K562 (cell line): Measurements from ENCODE around the gene POLR3K. TPM values are rescaled to one million over a fixed set of nuclear protein-coding genes. Genes with fewer than 3 reads are reported as not detected.

Source experiments
- BDP1 ChIP-seq: IDR thresholded peaks from 3 replicates; pipeline ENCODE4 v1.6.1; 2011; ENCODE audit not compliant: insufficient read length, insufficient read depth
- BMI1 ChIP-seq: fragments of 150-350 bp; IDR thresholded peaks from 2 replicates; pipeline ENCODE4 v1.6.1; 2014; ENCODE audit warnings: low read length
- CBFA2T3 ChIP-seq: fragments of 450-650 bp; IDR thresholded peaks from 2 replicates; pipeline ENCODE4 v1.6.1; 2017
- CBX2 ChIP-seq: fragments of 200-600 bp; sonication (generic); IDR thresholded peaks from one replicate; pipeline ENCODE4 v1.6.1; 2012; ENCODE audit warnings: mild to moderate bottlenecking, low read length, inconsistent platforms; ENCODE audit not compliant: insufficient read depth, poor library complexity, severe bottlenecking
- DMBX1 ChIP-seq: fragments of 250-450 bp; sonication (Bioruptor Pico); IDR thresholded peaks from 2 replicates; pipeline ENCODE4 v1.8.0; 2022; ENCODE audit warnings: inconsistent platforms, mild to moderate bottlenecking, moderate library complexity, borderline replicate concordance
- ETS2 ChIP-seq: IDR thresholded peaks from 2 replicates; pipeline ENCODE4 v1.6.1; 2016; ENCODE audit warnings: borderline replicate concordance, missing genetic modification characterization, mild to moderate bottlenecking, moderate library complexity, missing compliant biosample characterization; ENCODE audit not compliant: poor library complexity, severe bottlenecking
- GABPB2 ChIP-seq: fragments of 250-450 bp; sonication (Bioruptor Pico); conservative IDR thresholded peaks from 2 replicates; pipeline ENCODE4 v1.5.1; 2021; ENCODE audit warnings: mild to moderate bottlenecking
- HCFC1 ChIP-seq: IDR thresholded peaks from 2 replicates; pipeline ENCODE4 v1.6.1; 2012; ENCODE audit warnings: low read depth, low read length, improper control_type of control experiment
- HOXB6 ChIP-seq: fragments of 250-450 bp; sonication (Bioruptor Pico); IDR thresholded peaks from 2 replicates; pipeline ENCODE4 v1.5.1; 2022; ENCODE audit warnings: mild to moderate bottlenecking, borderline replicate concordance
- KLF6 ChIP-seq: fragments of 250-450 bp; sonication (Bioruptor Pico); IDR thresholded peaks from 2 replicates; pipeline ENCODE4 v1.4.0; 2020; ENCODE audit warnings: mild to moderate bottlenecking, moderate library complexity, borderline replicate concordance
- RBM22 ChIP-seq: fragments of 200-400 bp; formaldehyde crosslinking; IDR thresholded peaks from 2 replicates; pipeline ENCODE4 v1.6.1; 2018; ENCODE audit warnings: low read length, low read depth; ENCODE audit not compliant: poor library complexity, severe bottlenecking
- RFX7 ChIP-seq: fragments of 250-450 bp; sonication (Bioruptor Pico); IDR thresholded peaks from 2 replicates; pipeline ENCODE4 v1.5.1; 2021; ENCODE audit warnings: mild to moderate bottlenecking
- SMAD2 ChIP-seq: fragments of 150-350 bp; IDR thresholded peaks from 2 replicates; pipeline ENCODE4 v1.6.1; 2014; ENCODE audit warnings: low read depth, mild to moderate bottlenecking, low read length
- SREBF2 ChIP-seq: sonication (generic); formaldehyde crosslinking; IDR thresholded peaks from 2 replicates; pipeline ENCODE4 v1.4.0; 2020; ENCODE audit warnings: mild to moderate bottlenecking, missing genetic modification reagents
- ZFP1 ChIP-seq: fragments of 450-650 bp; formaldehyde crosslinking; IDR thresholded peaks from 2 replicates; pipeline ENCODE4 v1.4.0; 2020; ENCODE audit warnings: mild to moderate bottlenecking, mixed read lengths
- ZNF408 ChIP-seq: fragments of 250-450 bp; sonication (Bioruptor Pico); IDR thresholded peaks from 2 replicates; pipeline ENCODE4 v1.4.0; 2020; ENCODE audit warnings: low read depth, mild to moderate bottlenecking, moderate library complexity
- ZNF551 ChIP-seq: fragments of 250-450 bp; sonication (Bioruptor Pico); IDR thresholded peaks from 2 replicates; pipeline ENCODE4 v1.5.0; 2021; ENCODE audit warnings: mild to moderate bottlenecking, moderate library complexity
- polyA plus RNA-seq, 8 experiments: library from polyadenylated mRNA; depleted of rRNA in 4 of 8; stranded (reverse) in 5 of 8; unstranded in 3 of 8; fragments of >200 nt; fragmentation: Nextera tagmentation in 2 of 8; fragmentation: Illumina TruSeq in 1 of 8; extraction: Ambion mirVana in 2 of 8; extraction: Trizol in 1 of 8; gene quantifications; 2 replicates each; pipeline versions ENCODE4 v1.2.1 to v1.2.3, GENCODE V29; 2011 to 2014; ENCODE audit warnings: inconsistent platforms in 1 of 8, missing spikeins in 1 of 8
- total RNA-seq, 7 experiments: library from RNA; depleted of rRNA in 6 of 7; stranded (reverse); fragments of >200 nt in 6 of 7; fragmentation: Illumina TruSeq in 2 of 7; extraction: Trizol in 2 of 7; gene quantifications; 2 replicates each; pipeline versions ENCODE4 v1.2.1 to v1.2.3, GENCODE V29; 2011 to 2021; ENCODE audit warnings: low replicate concordance in 1 of 7
- TF ChIP-seq, protein P1 (sequence below): fragments of 250-450 bp; sonication (Bioruptor Pico); IDR thresholded peaks from 2 replicates; pipeline ENCODE4 v1.8.0; 2022; ENCODE audit warnings: inconsistent platforms
- TF ChIP-seq, protein P2 (sequence below): IDR thresholded peaks from 2 replicates; pipeline ENCODE4 v1.6.1; 2011; ENCODE audit not compliant: insufficient read length; ENCODE audit errors: extremely low read depth
- TF ChIP-seq, protein P3 (sequence below), 2 experiments: IDR thresholded peaks; 2 replicates each; pipeline ENCODE4 v1.6.1; 2012; ENCODE audit warnings: improper control_type of control experiment in 2 of 2, low read depth in 2 of 2, low read length in 2 of 2, borderline replicate concordance in 1 of 2
- TF ChIP-seq, protein P4 (sequence below): fragments of 450-650 bp; IDR thresholded peaks from one replicate; pipeline ENCODE4 v1.6.1; 2018; ENCODE audit warnings: mild to moderate bottlenecking, moderate library complexity; ENCODE audit not compliant: partially characterized antibody

Gene POLR3K
- total and polyA plus RNA-seq, 9 of the 15 experiments (the other 6 are each of a cell fraction or from before 2014, with no cell fraction given), result 42.1 to 315 (median 86.7) TPM

DNA sequence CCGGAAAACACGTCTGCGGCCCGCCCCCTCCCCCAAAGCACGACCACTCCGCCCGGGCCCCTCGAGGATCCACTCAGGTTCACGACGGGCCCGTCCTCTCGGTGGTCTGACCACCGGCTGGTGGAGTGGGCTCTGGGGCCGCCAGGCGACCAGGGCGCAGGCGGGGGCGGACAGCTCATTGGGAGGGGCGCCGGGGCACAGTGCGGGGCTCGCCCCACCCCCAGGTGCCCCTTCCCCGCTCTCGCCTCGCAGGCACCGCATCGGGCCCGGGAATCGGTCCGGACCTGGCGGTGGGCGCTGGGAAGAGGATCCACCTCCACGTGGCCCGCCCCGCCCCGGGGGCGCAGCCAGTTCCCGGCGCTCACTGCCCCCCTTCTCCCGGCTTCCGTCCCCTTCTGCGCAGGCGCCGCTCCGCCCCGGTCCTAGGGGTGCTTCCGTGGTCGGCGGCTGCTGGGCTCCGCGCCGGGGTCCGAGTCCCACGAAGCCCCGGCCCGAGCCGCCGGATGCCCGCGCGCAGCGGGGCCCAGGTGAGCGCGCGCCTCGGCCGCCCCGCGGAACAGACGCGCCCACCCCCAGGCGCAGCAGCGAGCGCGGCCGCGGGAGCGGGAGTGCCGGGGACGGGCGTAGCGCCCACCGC is 24.5 kb upstream of the POLR3K start, which contains the start of gene MPG (continued):
- TF ChIP-seq HCFC1 (0 out of 2 replicates have a peak, but pooled peaks have one; percentile 22), SREBF2 (CRISPR knock-in tag) (no peak), KLF6 (CRISPR knock-in tag) (no peak), ZNF408 (CRISPR knock-in tag) (no peak), HOXB6 (CRISPR knock-in tag) (no peak), RBM22 (no peak), DMBX1 (CRISPR knock-in tag) (no peak), GABPB2 (CRISPR knock-in tag) (no peak), BMI1 (no peak), ZFP1 (no peak), ETS2 (tag) (no peak), BDP1 (no peak), CBFA2T3 (no peak), SMAD2 (no peak), ZNF551 (no peak), CBX2 (no peak), RFX7 (CRISPR knock-in tag) (no peak)
- TF ChIP-seq, protein P1, sequence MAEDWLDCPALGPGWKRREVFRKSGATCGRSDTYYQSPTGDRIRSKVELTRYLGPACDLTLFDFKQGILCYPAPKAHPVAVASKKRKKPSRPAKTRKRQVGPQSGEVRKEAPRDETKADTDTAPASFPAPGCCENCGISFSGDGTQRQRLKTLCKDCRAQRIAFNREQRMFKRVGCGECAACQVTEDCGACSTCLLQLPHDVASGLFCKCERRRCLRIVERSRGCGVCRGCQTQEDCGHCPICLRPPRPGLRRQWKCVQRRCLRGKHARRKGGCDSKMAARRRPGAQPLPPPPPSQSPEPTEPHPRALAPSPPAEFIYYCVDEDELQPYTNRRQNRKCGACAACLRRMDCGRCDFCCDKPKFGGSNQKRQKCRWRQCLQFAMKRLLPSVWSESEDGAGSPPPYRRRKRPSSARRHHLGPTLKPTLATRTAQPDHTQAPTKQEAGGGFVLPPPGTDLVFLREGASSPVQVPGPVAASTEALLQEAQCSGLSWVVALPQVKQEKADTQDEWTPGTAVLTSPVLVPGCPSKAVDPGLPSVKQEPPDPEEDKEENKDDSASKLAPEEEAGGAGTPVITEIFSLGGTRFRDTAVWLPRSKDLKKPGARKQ (CRISPR knock-in tag), result no peak
- TF ChIP-seq, protein P2, sequence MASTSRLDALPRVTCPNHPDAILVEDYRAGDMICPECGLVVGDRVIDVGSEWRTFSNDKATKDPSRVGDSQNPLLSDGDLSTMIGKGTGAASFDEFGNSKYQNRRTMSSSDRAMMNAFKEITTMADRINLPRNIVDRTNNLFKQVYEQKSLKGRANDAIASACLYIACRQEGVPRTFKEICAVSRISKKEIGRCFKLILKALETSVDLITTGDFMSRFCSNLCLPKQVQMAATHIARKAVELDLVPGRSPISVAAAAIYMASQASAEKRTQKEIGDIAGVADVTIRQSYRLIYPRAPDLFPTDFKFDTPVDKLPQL, result no peak
- TF ChIP-seq, protein P3, sequence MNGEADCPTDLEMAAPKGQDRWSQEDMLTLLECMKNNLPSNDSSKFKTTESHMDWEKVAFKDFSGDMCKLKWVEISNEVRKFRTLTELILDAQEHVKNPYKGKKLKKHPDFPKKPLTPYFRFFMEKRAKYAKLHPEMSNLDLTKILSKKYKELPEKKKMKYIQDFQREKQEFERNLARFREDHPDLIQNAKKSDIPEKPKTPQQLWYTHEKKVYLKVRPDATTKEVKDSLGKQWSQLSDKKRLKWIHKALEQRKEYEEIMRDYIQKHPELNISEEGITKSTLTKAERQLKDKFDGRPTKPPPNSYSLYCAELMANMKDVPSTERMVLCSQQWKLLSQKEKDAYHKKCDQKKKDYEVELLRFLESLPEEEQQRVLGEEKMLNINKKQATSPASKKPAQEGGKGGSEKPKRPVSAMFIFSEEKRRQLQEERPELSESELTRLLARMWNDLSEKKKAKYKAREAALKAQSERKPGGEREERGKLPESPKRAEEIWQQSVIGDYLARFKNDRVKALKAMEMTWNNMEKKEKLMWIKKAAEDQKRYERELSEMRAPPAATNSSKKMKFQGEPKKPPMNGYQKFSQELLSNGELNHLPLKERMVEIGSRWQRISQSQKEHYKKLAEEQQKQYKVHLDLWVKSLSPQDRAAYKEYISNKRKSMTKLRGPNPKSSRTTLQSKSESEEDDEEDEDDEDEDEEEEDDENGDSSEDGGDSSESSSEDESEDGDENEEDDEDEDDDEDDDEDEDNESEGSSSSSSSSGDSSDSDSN (IDR thresholded peaks at IDR 0.05; ENCODE audit: borderline replicate concordance in 1 of 2, low read depth in 2 of 2, low read length in 2 of 2), result no peak
- TF ChIP-seq, protein P4, sequence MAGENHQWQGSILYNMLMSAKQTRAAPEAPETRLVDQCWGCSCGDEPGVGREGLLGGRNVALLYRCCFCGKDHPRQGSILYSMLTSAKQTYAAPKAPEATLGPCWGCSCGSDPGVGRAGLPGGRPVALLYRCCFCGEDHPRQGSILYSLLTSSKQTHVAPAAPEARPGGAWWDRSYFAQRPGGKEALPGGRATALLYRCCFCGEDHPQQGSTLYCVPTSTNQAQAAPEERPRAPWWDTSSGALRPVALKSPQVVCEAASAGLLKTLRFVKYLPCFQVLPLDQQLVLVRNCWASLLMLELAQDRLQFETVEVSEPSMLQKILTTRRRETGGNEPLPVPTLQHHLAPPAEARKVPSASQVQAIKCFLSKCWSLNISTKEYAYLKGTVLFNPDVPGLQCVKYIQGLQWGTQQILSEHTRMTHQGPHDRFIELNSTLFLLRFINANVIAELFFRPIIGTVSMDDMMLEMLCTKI, result no peak
